Neural cell (in vitro differentiated cells): ENCODE measurements around the gene ACSS1.

Source experiments
- CTCF ChIP-seq: fragments of 450-650 bp; IDR thresholded peaks from 2 replicates; pipeline ENCODE4 v1.5.1; 2014; ENCODE audit warnings: antibody characterized with exemption, mild to moderate bottlenecking, moderate library complexity; ENCODE audit not compliant: poor library complexity, severe bottlenecking
- POLR2AphosphoS5 ChIP-seq: IDR thresholded peaks from 2 replicates; pipeline ENCODE4 v1.6.1; 2012

GRCh38 chr20:25059866-25060465 lies 2.0 kb upstream of the ACSS1 start:
- TF ChIP-seq CTCF = no peak
- TF ChIP-seq POLR2AphosphoS5 = no peak
